Subcutaneous adipose tissue (tissue), 4 donors: ENCODE measurements around the gene SUPT4H1. TPM values are rescaled to one million over a fixed set of nuclear protein-coding genes. Genes with fewer than 3 reads are reported as not detected.

Experiments
- total RNA-seq, 4 donors: library from RNA; depleted of rRNA; stranded (reverse); fragments of >200 nt; gene quantifications; one replicate each; pipeline ENCODE4 v1.1.0, GENCODE V29; 2016
- TF ChIP-seq, protein P1 (sequence below): fragments of 450-650 bp; IDR thresholded peaks from one replicate; pipeline ENCODE4 v1.5.1; 2016; ENCODE audit warnings: low read depth, mild to moderate bottlenecking, control low read depth, antibody characterized with exemption, moderate library complexity

Gene SUPT4H1
- total RNA-seq, 4 donors from 2014 or later, result 27.9 to 58.5 (median 40.9) TPM

GRCh38 chr17:58332778-58333735 lies 18.9 kb downstream of the SUPT4H1 start:
- TF ChIP-seq, protein P1, sequence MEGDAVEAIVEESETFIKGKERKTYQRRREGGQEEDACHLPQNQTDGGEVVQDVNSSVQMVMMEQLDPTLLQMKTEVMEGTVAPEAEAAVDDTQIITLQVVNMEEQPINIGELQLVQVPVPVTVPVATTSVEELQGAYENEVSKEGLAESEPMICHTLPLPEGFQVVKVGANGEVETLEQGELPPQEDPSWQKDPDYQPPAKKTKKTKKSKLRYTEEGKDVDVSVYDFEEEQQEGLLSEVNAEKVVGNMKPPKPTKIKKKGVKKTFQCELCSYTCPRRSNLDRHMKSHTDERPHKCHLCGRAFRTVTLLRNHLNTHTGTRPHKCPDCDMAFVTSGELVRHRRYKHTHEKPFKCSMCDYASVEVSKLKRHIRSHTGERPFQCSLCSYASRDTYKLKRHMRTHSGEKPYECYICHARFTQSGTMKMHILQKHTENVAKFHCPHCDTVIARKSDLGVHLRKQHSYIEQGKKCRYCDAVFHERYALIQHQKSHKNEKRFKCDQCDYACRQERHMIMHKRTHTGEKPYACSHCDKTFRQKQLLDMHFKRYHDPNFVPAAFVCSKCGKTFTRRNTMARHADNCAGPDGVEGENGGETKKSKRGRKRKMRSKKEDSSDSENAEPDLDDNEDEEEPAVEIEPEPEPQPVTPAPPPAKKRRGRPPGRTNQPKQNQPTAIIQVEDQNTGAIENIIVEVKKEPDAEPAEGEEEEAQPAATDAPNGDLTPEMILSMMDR, result no peak

DNA sequence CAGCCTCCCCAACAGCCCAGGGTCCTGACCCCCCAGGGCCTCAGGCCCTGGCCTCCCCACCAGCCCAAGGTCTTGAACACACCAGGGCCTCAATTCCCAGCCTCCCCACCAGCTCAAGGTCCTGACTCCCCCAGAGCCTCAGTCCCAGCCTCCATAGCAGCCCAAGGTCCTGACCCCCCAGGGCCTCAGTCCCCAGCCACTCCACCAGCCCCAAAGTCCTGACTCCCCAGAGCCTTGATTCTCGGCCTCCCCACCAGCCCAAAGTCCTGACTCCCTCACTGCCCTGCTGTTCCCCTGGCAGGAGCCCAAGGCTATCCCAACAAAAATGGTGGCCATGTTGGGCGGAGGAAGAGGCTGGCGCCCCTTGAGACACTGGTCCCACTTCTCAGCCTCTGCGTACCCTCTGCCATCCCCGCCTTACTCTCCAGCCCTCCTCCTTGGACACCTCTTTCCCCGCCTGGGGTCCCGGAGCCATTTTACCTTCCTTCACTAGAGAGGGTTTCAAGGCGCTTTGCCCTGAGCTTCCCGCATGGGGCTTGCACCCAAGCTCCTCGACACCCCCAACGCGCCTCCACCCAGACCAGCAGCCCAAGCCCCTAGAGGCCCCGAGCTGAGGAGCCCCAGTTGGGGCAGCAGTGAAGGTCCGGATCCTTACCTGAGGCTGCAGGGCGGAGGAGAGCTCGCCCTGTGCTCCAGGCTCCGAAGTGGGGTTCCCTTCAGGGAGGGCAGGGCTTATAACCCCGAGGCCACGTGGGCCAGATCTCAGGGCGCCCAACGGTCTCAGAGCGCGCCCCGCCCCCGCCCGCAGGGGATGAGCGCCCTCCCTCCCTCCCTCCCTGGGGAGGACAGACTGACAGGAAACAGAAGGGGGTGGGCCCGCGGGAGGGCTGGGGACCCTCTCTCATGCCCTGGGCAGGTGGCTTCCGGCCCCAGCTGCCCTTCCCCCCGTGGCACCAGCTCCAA lies 19.9 kb downstream of the SUPT4H1 start:
- TF ChIP-seq, protein P1, result no peak

DNA sequence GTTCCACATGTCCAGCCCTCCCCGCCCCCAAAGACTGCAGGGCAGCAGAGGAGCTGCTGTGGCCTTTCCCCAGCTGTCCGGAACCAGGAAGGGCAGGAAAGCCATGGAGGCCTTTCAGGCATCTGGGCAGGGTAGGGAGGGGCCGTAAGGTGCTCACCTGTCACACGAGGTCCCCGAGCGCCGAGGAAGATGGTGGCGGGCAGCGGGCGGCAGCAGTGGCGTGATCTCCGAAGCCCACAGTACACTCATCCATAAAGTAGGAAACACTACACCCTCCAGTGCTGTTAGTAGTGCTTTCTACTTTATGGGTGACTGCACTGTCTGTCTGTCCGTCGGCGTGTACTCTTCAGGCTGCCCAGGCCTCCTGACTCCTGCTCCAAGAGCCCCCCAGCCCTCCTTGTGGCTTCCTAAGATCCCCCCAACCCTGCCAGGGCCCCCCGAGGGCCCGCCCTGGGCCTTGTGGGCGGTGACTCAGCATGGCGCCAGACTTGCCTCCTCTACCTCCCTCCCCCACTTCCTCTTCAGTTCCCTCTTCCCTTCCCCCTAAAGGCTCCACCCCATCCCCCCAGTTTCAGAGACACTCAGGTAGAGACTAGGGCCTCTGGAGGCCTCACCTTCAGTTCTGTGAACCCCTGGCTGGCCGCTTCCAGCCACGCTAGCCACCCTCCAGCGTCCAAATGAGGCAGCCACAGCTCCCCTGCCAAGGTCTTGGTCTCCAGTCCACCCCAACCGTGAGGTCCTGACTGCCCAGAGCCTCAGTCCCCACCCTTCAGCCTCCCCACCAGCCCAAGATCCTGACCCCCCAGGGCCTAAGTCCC lies 20.8 kb downstream of the SUPT4H1 start:
- TF ChIP-seq, protein P1, result no peak

DNA sequence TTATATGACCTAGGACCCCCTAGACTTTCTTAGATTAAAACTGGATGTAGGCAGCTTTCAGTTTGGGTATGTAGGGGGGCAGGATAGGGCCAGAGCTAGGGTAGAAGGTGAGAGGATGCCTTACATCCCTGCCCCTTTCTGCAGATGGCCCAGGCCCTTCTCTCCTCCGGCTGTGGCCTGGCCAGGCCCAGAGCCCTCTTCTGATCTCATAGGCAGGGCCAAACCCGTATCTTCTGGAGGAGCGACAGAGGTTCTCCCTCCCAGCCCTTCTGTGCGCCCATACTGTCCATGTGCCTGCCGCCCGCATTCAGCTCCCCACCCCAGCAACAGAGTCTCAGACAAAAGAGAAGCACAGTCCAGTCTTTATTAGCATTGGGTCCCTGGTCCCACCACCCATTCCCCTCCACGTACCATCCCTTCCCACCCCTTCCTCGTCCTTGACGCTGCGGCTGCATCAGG lies 21.4 kb downstream of the SUPT4H1 start:
- TF ChIP-seq, protein P1, result no peak

- TF ChIP-seq, protein P1, result no peak
Observed at GRCh38 chr17:58329810-58330537, 22.0 kb downstream of the SUPT4H1 start.

GRCh38 chr17:58329035-58329809 lies 22.8 kb downstream of the SUPT4H1 start:
- TF ChIP-seq, protein P1, result no peak
